CD4-positive, alpha-beta T cell treated with Interleukin-12 subunit alpha and Interleukin-12 subunit beta, for 1 hour (primary cell): ENCODE data around the gene PHLDB1.

ENCODE experiments used
- DNase-seq: peaks from one replicate; pipeline ENCODE4 v3.0.0-alpha.2; 2020

PHLDB1 gene

DNA sequence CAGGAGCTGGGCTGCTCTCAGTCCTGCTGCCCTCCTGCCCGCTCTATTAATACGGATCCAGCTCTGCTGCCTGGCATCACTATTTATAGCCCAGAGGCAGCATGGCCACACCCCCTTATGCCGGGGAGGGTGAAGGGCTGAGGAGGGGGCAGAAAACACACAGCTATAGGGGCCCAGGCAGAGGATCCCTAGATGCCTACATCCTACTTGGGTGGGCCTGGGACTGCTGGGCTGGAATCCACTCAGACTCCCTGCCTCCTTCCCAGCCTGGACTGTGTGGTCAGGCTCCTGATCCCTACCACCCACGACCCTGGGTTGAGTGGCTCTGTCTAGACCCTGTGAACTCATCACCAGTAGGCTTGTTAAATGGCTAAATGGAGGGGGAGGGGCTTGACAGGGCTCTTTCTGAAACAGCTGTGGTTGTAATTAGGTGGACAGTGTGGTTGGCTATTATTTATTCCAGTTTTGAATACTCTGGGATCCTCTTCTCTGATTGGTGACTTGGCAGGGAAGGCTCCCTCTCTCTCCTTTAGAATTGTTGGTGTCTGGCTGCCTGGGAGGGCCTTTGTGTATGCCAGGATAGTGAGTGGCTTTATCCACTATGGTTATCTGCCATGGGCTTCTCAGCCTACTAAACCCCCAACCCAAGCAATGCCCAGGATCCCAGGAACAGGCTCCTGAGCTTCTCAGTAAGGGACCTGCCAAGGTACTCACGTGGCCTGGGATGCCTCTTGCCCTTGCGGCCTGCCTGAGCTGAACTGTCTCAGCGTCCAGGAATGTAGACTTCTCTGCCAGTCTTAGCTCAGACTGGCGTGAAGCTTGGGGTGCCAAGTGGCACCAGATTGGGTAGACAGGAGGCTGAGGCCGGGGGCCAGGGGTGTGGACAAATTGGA lies 15.2 kb downstream of the PHLDB1 start:
- DNase-seq, result no peak

DNA sequence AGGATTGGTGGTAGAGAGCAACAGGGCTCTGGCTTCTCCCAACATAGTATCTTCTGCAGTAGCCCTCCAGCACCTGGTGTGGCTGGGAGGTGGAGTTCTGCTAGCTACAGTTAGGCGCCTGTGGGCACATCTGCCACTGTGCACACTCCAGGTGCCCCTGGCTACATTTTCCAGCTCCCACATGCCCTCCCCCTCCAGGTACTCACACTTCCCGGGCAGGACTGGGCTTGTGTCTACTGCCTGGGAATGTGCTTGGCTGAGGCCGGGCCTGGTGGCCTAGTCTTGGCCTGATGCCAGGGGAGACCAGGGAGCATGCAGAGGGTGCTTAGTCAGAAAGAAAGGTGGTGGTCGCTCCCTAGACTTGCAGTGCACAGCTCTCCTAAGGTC lies 15.8 kb downstream of the PHLDB1 start:
- DNase-seq, result no peak

- DNase-seq, result no peak
Observed at GRCh38 chr11:118625036-118625690, 17.7 kb downstream of the PHLDB1 start.

DNA sequence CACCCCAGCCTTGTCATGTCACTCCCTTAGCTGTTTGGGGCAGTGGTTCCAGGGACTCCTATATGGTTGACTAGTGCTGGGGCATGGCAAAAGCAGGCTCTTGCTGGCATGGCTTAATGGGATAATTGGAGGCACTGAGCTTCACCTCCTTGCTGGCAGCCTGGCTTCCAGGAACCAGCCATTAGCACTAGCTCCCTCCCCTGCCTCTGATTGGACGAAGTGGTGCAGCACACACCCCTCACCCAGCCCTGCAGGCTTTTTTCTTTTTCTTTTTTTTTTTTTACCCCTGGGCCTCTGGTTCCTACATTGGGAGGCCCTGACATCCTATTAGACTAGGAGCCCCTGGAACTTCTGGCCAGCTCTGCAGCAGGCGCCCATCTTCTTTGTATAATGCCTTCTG lies 18.6 kb downstream of the PHLDB1 start:
- DNase-seq, result no peak

GRCh38 chr11:118627566-118627965 lies 20.2 kb downstream of the PHLDB1 start:
- DNase-seq, result no peak

DNA sequence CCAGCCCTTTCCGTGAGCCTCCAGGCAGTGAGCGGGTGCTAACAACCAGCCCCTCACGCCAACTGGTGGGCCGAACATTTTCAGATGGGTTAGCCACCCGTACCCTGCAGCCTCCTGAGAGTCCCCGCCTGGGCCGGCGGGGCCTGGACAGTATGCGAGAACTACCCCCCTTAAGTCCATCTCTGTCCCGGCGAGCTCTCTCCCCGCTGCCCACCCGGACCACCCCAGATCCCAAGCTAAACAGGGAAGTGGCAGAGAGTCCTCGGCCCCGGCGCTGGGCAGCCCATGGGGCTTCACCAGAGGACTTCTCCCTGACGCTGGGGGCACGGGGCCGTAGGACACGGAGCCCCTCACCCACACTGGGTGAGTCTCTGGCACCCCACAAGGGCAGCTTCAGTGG lies 20.6 kb downstream of the PHLDB1 start:
- no peak for DNase-seq

DNA sequence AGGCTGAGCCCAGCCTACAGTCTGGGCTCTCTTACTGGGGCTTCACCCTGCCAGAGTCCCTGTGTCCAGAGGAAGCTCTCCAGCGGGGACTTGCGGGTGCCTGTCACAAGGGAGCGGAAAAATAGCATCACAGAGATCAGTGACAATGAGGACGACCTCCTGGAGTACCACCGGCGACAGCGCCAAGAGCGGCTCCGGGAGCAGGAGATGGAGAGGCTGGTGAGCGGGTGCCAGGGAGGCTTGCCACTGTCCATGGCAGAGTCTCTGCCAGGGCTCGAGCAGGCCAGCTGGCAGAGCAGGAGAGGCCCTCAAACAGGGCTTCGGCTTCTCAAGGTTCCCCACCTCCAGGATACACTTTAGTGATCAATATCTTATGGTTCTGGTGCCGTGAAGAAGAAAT lies 21.0 kb downstream of the PHLDB1 start:
- no peak for DNase-seq

DNA sequence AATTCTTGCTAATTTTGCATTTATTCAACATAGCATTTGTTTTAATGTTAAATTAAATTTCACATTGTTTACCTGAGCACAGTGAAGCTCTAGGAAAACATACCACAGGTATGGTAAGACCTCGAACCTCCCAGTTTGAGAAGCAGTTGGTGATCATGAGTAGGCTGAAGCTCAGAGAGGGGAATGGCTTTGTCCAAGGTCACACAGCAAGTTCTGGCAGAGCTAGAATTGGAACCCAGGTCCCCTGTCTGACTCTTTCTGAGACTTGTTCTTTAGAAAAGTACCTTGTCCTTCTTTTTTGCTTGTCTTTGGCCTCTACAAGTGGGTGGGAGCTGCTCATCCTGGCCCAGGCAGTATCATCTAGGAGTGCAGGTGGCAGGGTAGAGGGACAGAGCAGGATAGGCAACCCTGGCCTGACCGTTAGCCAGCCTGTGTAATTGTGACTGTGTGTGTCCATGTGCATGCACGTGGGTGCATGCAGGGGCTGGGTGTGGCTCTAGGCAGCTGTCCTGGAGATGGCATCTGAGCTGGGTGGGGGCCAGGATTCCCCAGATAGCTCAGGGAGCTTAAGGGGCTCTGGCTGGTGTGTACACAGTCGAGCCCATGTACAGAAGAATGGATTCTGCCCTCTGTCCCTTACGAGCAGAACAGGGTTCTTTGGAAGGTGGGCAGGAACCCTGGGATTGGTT lies 21.6 kb downstream of the PHLDB1 start:
- no peak for DNase-seq

DNA sequence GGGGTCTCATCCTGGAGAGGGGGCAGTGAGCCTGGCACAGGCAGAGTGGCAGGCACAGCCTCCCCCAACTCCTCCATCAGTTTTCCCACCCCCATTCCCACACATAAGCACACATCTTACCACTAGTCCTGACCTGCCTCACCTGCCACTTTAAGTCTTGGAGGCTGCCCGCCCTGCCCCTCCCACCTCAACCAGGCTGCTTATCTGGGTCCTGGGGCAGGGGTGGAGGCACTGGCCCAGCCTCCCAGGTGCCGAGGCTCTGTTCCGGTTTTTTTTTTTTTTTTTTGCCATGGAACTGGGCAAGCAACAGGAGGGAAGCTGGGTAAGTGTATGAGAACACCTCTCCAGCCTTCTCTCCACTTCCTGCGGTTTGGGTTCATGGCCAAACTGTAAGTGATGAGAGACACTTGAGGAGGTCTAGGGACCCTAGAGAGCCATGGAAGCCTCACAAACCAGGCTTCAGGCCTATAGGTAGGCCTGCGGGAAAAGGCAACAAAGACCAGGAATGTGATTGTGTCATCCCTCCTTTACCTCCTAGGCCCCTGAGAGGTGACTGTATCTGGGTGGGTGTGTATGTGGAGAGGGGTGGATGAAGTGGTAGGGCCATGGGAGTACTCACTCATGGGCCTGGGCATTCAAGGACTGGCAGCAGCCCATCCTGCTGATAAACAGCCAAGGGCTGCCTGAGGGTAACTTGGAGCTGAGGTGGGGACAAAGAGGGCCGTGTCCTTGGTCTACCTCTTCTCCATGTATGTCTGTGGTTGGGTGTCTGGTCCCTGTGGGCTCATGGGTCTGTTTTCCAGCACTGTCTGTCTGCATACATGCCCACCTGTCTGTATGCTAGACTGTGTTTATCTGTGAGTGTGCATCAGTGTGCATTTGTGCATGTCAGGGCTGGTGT lies 22.6 kb downstream of the PHLDB1 start:
- DNase-seq, result no peak

DNA sequence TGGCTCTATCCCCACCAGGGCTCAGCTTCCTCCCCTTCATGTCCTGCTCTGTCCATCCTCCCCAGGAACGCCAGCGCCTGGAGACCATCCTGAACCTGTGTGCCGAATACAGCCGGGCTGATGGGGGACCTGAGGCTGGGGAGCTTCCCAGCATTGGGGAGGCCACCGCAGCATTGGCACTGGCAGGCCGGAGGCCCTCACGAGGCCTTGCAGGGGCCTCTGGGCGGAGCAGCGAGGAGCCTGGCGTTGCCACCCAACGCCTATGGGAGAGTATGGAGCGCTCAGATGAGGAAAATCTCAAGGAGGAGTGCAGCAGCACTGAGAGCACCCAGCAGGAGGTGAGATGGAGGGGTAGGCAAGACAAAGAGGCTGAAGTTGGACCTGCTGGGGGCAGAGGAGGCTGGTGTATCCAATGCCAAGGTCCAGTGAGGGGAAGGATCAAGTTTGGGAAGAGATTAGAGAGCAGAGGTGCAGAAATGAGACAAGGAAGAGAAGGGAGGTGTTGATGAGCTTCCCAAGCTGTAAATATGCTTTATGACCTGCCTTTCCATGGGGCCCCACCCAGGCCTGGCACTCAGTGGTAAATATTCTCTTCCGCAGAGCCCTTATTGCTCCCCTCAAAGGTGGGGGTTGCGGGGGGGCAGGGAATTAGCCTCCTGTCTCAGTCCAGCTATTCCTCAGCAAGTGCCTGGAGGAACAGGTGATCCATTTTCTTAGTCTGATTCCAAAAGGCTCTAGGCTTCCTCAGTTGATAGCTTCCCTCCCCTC lies 23.9 kb downstream of the PHLDB1 start:
- DNase-seq, result no peak

GRCh38 chr11:118632577-118633318 lies 25.3 kb downstream of the PHLDB1 start:
- DNase-seq, result no peak

GRCh38 chr11:118633319-118633690 lies 25.9 kb downstream of the PHLDB1 start:
- no peak for DNase-seq

DNA sequence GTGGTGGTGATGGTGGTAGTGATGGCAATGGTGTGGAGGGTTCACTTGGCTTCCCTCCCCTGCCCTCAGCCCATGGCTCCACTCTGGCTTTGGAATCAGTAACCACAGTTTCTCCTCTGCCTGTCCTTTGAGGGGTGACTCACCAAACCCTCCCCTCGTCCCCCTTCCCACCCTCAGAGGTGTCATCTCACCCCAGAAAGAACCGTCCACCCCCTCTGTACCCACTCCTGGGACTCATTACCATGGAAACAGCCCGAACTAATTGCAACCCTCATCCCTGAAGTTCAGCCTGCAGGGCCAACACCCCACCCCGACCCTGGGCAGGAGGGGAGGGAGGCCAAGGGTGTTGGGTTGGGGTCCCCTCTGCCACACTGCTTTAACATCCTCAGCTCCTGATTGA lies 26.6 kb downstream of the PHLDB1 start:
- no peak for DNase-seq

DNA sequence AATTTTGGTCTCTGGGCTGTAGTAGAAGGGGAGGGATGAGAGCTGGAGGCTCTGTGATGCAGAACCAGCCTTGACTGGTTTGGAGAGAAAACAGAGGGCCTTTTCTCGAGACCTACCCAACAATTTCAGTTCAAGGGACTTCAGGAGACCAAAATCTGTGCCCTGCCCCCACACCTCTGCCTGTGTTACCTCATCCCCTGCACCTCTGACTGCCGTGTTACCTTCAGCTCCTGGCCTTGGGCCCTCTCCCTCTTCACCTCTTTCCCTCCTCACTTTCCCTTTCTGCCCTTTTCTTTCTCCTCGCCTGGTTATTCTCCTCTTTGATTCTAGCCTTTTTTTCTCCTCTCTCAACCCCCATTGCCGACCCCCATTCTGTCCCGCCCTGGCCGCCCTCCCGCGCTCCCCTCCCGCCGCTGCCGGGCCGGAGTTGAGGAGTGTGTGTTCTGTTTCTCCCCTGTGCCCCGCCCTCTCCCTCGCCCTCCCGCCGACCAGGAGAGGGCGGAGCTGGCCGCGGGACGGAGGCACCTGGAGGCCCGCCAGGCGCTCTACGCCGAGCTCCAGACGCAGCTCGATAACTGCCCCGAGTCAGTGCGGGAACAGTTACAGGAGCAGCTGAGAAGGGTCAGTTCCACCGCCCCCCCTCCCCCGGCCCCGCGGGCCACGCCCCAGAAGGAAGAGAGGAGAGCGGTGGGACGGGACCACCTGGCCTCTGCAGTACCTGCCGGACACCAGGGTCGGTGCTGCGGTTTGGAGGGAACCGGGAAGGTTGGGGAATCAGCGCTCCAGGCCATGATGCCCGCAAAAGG lies 27.2 kb downstream of the PHLDB1 start:
- DNase-seq, result peak; percentile 11

GRCh38 chr11:118635237-118635591 lies 27.8 kb downstream of the PHLDB1 start:
- no peak for DNase-seq

DNA sequence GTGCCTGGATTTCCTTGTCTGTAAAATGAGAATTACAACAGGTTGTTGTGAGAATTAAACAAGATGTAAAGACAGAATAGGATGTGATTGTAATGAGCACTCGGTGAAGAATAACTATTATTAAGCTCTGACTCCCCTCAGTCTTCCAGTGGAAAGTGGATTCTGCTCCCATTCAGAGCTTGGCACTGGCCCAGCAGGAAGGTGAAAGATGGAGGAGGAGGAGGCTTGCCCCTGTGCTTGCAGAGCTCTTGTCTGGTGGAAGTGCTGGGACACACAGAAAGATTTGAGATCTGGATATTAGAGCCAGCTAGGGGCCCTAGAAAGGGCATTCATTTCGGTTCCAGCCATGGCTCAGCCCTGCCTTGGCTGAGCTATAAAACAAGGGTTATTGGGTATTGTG lies 28.2 kb downstream of the PHLDB1 start:
- no peak for DNase-seq

- DNase-seq, result no peak
Observed at GRCh38 chr11:118636569-118637290, 29.3 kb downstream of the PHLDB1 start.

- DNase-seq, result no peak
Observed at GRCh38 chr11:118638726-118639125, 31.3 kb downstream of the PHLDB1 start.

DNA sequence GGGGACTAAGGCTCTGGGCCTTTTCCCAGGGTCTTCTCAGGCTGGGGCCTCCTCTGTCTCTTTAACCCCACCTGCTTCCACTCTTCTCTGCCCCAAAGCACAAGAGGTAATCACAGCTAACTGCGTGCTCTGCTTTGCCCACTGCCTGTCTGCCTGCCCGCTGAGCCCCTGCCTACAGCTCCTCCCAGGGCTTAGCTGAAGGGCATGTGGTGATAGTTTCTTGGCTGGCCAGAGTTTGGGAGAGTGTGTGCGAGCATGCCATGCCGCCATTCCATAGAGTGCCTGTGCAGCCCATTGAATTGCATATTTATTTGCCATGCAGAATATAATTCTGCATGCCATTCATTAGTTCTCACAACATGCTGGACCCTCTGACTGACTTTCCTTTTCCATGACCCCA lies 32.5 kb downstream of the PHLDB1 start:
- DNase-seq, result no peak
